LNCaP clone FGC (cell line): ENCODE results near the gene TVP23C.

Experiments
- DNase-seq: peaks from one replicate; pipeline ENCODE4 v3.0.0-alpha.2; 2011; ENCODE audit warnings: low read depth
- H3K4me3 ChIP-seq: 2 replicates; pipeline ENCODE4 v1.5.1; 2011; ENCODE audit warnings: mild to moderate bottlenecking, low read depth, low read length, control low read depth
- CTCF ChIP-seq: IDR thresholded peaks from 2 replicates; pipeline ENCODE4 v1.5.1; 2012; ENCODE audit warnings: mild to moderate bottlenecking; ENCODE audit not compliant: control insufficient read depth, insufficient read depth; ENCODE audit errors: extremely low read depth

Gene TVP23C

GRCh38 chr17:15457723-15458094, 105.6 kb downstream of the TVP23C start:
- DNase-seq, result no peak
- TF ChIP-seq CTCF, result no peak
- no peak overlapping the region for H3K4me3 ChIP-seq

GRCh38 chr17:15456972-15457722, 106.1 kb downstream of the TVP23C start:
- TF ChIP-seq CTCF, result no peak
- no peak overlapping the region for H3K4me3 ChIP-seq
- no peak for DNase-seq

GRCh38 chr17:15456496-15456895, 106.8 kb downstream of the TVP23C start:
- DNase-seq, result no peak
- no peak for TF ChIP-seq CTCF
- H3K4me3 ChIP-seq, result no peak overlapping the region

GRCh38 chr17:15454346-15454745, 108.9 kb downstream of the TVP23C start:
- no peak for DNase-seq
- TF ChIP-seq CTCF, result no peak

DNA sequence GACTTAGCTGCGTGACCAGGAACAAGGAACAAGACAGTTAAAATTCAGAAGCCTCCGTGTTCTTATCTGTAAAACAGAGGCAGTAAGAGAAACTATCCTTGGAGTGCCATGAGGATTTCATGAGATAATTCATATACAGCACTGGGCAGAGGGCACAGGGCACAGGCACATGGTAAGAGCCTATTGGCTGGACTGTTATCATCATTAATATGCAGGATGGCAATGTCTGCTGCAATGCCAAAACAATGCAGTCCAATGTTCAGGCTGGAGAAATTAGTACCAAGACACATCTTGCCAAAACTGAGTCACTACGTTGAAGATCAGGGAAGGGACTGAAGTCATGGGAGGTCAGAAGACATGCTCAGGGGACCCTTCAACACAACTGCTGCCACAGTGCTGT, 109.5 kb downstream of the TVP23C start:
- no peak for TF ChIP-seq CTCF
- DNase-seq, result no peak
- H3K4me3 ChIP-seq, result no peak overlapping the region

More at GRCh38 chr17:15454346-15454745, 108.9 kb downstream of the TVP23C start:
- no peak overlapping the region for H3K4me3 ChIP-seq

GRCh38 chr17:15453246-15453645, 110.0 kb downstream of the TVP23C start:
- no peak for TF ChIP-seq CTCF
- H3K4me3 ChIP-seq, result no peak overlapping the region
- no peak for DNase-seq

DNA sequence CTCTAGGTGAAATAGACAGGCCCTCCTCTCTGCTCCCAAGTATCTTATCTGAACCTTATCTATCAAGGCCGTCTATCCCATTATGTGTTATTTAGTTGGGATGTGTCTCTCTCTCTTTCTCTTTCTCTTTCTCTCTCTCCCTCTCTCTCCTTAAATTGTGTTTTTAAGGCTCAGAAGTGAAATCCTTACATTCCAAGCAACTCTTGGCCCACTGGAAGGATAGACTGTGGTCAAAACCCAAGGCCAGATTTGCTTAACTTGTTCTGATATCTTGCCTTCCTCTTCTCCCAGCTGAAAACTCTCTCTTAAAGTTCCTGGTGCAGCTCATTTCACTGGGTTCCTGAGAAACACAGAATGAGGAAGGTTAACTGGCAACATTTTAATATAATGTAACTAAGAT, 110.5 kb downstream of the TVP23C start:
- TF ChIP-seq CTCF, result no peak
- DNase-seq, result no peak
- H3K4me3 ChIP-seq, result no peak overlapping the region
